ENCODE measurements around the gene AADAC. TPM values are rescaled to one million over a fixed set of nuclear protein-coding genes. Genes with fewer than 3 reads are reported as not detected.
"Not testable (repeated sequence)": the region's sequence is repeated elsewhere in the genome, so short reads cannot be mapped to it uniquely, and the experiment has no call there.

The AADAC gene
- polyA plus RNA-seq, 1 experiment: not detected

- Histone ChIP-seq H3K27me3 (ENCODE audit: control insufficient read depth, insufficient read depth, low read length) (no peaks in the 10 kb centered on the region), H3K9me3 (ENCODE audit: control insufficient read depth, insufficient read depth, low read length) (no peaks in the 10 kb centered on the region), H3K4me3 (ENCODE audit: low read depth, low read length) (no peak overlapping the region), H3K27ac (ENCODE audit: low read depth, low read length) (no peak overlapping the region)
- CTCF ChIA-PET: no interaction called here
- POLR2A ChIA-PET: no interaction called here
- TF ChIP-seq, protein P1, sequence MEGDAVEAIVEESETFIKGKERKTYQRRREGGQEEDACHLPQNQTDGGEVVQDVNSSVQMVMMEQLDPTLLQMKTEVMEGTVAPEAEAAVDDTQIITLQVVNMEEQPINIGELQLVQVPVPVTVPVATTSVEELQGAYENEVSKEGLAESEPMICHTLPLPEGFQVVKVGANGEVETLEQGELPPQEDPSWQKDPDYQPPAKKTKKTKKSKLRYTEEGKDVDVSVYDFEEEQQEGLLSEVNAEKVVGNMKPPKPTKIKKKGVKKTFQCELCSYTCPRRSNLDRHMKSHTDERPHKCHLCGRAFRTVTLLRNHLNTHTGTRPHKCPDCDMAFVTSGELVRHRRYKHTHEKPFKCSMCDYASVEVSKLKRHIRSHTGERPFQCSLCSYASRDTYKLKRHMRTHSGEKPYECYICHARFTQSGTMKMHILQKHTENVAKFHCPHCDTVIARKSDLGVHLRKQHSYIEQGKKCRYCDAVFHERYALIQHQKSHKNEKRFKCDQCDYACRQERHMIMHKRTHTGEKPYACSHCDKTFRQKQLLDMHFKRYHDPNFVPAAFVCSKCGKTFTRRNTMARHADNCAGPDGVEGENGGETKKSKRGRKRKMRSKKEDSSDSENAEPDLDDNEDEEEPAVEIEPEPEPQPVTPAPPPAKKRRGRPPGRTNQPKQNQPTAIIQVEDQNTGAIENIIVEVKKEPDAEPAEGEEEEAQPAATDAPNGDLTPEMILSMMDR (IDR thresholded peaks at IDR 0.05; ENCODE audit: low read depth, low read length): no peak
- no peak for DNase-seq (ENCODE audit: low read depth, low spot score)
These were observed 24.0 kb upstream of the AADAC start for GRCh38 chr3:151789853-151790463.

DNA sequence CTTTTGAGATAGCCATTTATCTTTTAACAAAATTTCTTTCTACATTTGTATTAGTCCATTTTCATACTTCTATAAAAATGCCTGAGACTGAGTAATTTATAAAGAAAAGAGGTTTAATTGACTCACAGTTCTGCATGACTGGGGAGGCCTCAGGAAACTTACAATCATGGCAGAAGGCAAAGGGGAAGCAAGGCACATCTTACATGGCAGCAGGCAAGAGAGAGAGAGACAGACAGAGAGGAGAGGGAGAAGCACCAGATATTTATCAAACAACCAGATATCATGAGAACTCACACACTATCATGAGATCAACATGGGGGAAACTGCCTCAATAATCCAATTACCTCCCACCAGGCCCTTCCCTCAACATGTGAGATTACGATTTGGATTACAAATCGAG, 23.2 kb upstream of the AADAC start:
- H3K27ac ChIP-seq (ENCODE audit: low read depth, low read length); POLR2A ChIA-PET; DNase-seq (ENCODE audit: low read depth, low spot score); H3K27me3 ChIP-seq (ENCODE audit: control insufficient read depth, insufficient read depth, low read length); H3K9me3 ChIP-seq (ENCODE audit: control insufficient read depth, insufficient read depth, low read length); H3K4me3 ChIP-seq (ENCODE audit: low read depth, low read length): not testable (repeated sequence)
- CTCF ChIA-PET: interaction anchor here (0.6 kb wide), 1 partner anchor 322 kb away, joined by 3 read pairs; no protein-coding TSS in a partner anchor

DNA sequence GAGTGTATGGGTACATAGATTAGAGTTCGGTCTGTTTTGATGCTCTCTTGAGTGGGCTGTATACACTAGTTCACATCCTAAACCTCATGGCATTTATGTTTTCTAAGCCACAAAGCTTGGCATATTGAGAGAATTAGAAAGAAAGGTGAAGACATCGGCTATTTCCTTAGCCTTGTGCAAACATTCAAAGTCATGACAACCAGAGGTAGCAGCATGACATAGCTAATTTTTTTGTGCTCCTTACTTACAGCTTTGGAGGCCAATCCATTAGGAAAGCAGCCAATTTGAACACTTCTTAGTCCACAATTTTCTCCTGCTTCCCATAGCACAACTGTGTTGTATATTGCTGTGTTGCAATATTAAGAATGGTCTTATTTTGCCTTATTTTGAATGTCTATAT, 21.5 kb upstream of the AADAC start:
- no peaks in the 10 kb centered on the region for H3K27me3 ChIP-seq (ENCODE audit: control insufficient read depth, insufficient read depth, low read length)
- no peak for DNase-seq (ENCODE audit: low read depth, low spot score)
- no peak overlapping the region for H3K4me3 ChIP-seq (ENCODE audit: low read depth, low read length)
- ChIA-PET POLR2A (no interaction called here), CTCF (no interaction called here)
- no peak overlapping the region for H3K27ac ChIP-seq (ENCODE audit: low read depth, low read length)
- TF ChIP-seq, protein P1 (IDR thresholded peaks at IDR 0.05; ENCODE audit: low read depth, low read length): no peak
- no peaks in the 10 kb centered on the region for H3K9me3 ChIP-seq (ENCODE audit: control insufficient read depth, insufficient read depth, low read length)

GRCh38 chr3:151793636-151794035, 20.3 kb upstream of the AADAC start:
- Histone ChIP-seq H3K9me3 (ENCODE audit: control insufficient read depth, insufficient read depth, low read length) (no peaks in the 10 kb centered on the region), H3K27me3 (ENCODE audit: control insufficient read depth, insufficient read depth, low read length) (no peaks in the 10 kb centered on the region), H3K27ac (ENCODE audit: low read depth, low read length) (no peak overlapping the region), H3K4me3 (ENCODE audit: low read depth, low read length) (no peak overlapping the region)
- POLR2A ChIA-PET: no interaction called here
- CTCF ChIA-PET: no interaction called here
- no peak for DNase-seq (ENCODE audit: low read depth, low spot score)
- TF ChIP-seq, protein P1 (IDR thresholded peaks at IDR 0.05; ENCODE audit: low read depth, low read length): no peak

DNA sequence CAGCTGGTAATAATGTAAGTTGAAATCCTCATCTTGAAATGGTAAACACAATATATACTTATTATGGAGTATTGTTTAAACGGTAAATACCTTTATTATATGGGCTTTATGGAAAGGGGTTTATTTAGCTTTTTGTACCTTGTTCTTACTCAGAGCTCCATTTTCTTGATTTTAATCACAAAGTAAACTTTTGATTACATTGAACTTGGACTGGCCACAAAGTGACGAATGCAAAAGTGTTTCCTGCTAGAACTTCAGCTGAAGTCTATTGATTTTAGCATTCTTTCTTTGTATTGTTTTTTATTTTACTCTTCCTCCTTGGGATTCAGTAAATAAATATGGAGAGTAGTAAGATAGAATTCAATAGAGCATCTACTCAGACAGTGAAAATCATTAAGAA, 19.8 kb upstream of the AADAC start:
- no peaks in the 10 kb centered on the region for H3K27me3 ChIP-seq (ENCODE audit: control insufficient read depth, insufficient read depth, low read length)
- no peaks in the 10 kb centered on the region for H3K9me3 ChIP-seq (ENCODE audit: control insufficient read depth, insufficient read depth, low read length)
- H3K4me3 ChIP-seq (ENCODE audit: low read depth, low read length): no peak overlapping the region
- H3K27ac ChIP-seq (ENCODE audit: low read depth, low read length): no peak overlapping the region
- CTCF ChIA-PET: no interaction called here
- POLR2A ChIA-PET: no interaction called here
- DNase-seq (ENCODE audit: low read depth, low spot score): no peak
- TF ChIP-seq, protein P1 (IDR thresholded peaks at IDR 0.05; ENCODE audit: low read depth, low read length): no peak
